Transverse colon (tissue), 4 donors: ENCODE data around the gene RGS9. TPM values are rescaled to one million over a fixed set of nuclear protein-coding genes. Genes with fewer than 3 reads are reported as not detected.
"Not testable (repeated sequence)": the region's sequence is repeated elsewhere in the genome, so short reads cannot be mapped to it uniquely, and the experiment has no call there.

Source experiments
- DNase-seq: peaks from one replicate; pipeline ENCODE4 v3.0.0-alpha.2; 2019
- H3K27ac ChIP-seq, 4 donors: fragments of 200-600 bp; sonication (generic); 2 replicates each; pipeline ENCODE4 v1.5.1; 2016 to 2018; ENCODE audit warnings: inconsistent platforms in 4 of 4
- H3K27me3 ChIP-seq: fragments of 200-600 bp; sonication (generic); 2 replicates; pipeline ENCODE4 v1.5.1; 2017; ENCODE audit warnings: inconsistent platforms
- H3K36me3 ChIP-seq, 4 donors: fragments of 200-600 bp; sonication (generic); 2 replicates each; pipeline ENCODE4 v1.5.1; 2017 to 2019; ENCODE audit warnings: inconsistent platforms in 4 of 4
- H3K4me1 ChIP-seq, 4 donors: fragments of 200-600 bp; sonication (generic); 2 replicates each; pipeline ENCODE4 v1.5.1; 2017 to 2020; ENCODE audit warnings: inconsistent platforms in 4 of 4
- H3K4me3 ChIP-seq, 4 donors: fragments of 200-600 bp; sonication (generic); 1 replicate in 1 of 4; 2 replicates in 3 of 4; pipeline versions ENCODE4 v1.5.1 to v1.6.1; 2017 to 2019; ENCODE audit warnings: inconsistent platforms in 4 of 4
- H3K9me3 ChIP-seq, 2 donors: fragments of 200-600 bp; sonication (generic); 2 replicates each; pipeline ENCODE4 v1.5.1; 2017 to 2019; ENCODE audit warnings: inconsistent platforms in 2 of 2
- EP300 ChIP-seq: sonication (generic); formaldehyde crosslinking; IDR thresholded peaks from one replicate; pipeline ENCODE4 v1.6.1; 2017; ENCODE audit warnings: antibody characterized with exemption, low read depth
- POLR2A ChIP-seq: fragments of 450-650 bp; IDR thresholded peaks from one replicate; pipeline ENCODE4 v1.6.1; 2016; ENCODE audit warnings: antibody characterized with exemption, mild to moderate bottlenecking, moderate library complexity
- POLR2AphosphoS5 ChIP-seq, 3 donors: sonication (generic); formaldehyde crosslinking; IDR thresholded peaks; one replicate each; pipeline ENCODE4 v1.6.1; 2016; ENCODE audit warnings: antibody characterized with exemption in 3 of 3
- WGBS, 2 donors: methylation state at CpG; one replicate each; pipeline ENCODE4 v1.1.5; 2018; ENCODE audit warnings: low coverage in 1 of 2; 5-methylcytosine and 5-hydroxymethylcytosine counted together
- in situ Hi-C, 4 donors: fragments of 200-750 bp; cut with MboI; loops; one replicate each; pipeline versions ENCODE4 v1.15.0 to v1.15.1; 2017; ENCODE audit warnings: low sequenced_read_pairs in 3 of 4, low pct_ligation_motif_present in 1 of 4, low pct_unique_long_range_greater_than_20kb in 1 of 4
- intact Hi-C: fragments of 100-400 bp; cut with DNase I; formaldehyde crosslinking; loops from one replicate; pipeline ENCODE4 v1.15.1; 2023; ENCODE audit warnings: low total_unique reads
- total RNA-seq, 4 donors: library from RNA; depleted of rRNA; stranded (reverse); fragments of >200 nt; gene quantifications; one replicate each; pipeline ENCODE4 v1.1.0, GENCODE V29; 2016
- TF ChIP-seq, protein P1 (sequence below), 5 experiments: fragments of 200-600 bp in 3 of 5; fragments of 450-650 bp in 2 of 5; sonication (generic) in 3 of 5; IDR thresholded peaks; 1 replicate in 2 of 5; 2 replicates in 3 of 5; pipeline ENCODE4 v1.5.1; 2016 to 2017; ENCODE audit warnings: antibody characterized with exemption in 5 of 5, inconsistent platforms in 3 of 5, mild to moderate bottlenecking in 2 of 5, moderate library complexity in 1 of 5

RGS9 gene
- total RNA-seq, 4 donors from 2014 or later: 2.6 to 10.6 (median 7.8) TPM; not detected in 1

DNA sequence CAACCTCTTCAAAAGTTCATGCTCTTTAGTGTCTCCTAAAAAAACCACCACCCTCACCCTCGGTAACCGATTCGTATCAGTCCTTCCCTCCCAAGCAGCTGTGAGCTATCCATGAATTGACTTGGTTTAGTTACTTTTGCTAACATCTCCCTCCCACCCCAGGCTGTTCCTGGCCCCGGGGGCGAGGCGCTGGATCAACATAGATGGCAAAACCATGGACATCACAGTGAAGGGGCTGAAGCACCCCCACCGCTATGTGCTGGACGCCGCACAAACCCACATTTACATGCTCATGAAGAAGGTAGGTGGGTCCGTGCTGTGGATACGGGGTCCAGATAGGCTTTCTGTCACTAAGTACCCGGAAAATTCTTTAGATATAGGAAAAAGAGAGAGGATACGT, 66.8 kb downstream of the RGS9 start:
- H3K27me3 ChIP-seq: no peaks in the 10 kb centered on the region
- H3K9me3 ChIP-seq: no peaks in the 10 kb centered on the region
- TF ChIP-seq, protein P1, sequence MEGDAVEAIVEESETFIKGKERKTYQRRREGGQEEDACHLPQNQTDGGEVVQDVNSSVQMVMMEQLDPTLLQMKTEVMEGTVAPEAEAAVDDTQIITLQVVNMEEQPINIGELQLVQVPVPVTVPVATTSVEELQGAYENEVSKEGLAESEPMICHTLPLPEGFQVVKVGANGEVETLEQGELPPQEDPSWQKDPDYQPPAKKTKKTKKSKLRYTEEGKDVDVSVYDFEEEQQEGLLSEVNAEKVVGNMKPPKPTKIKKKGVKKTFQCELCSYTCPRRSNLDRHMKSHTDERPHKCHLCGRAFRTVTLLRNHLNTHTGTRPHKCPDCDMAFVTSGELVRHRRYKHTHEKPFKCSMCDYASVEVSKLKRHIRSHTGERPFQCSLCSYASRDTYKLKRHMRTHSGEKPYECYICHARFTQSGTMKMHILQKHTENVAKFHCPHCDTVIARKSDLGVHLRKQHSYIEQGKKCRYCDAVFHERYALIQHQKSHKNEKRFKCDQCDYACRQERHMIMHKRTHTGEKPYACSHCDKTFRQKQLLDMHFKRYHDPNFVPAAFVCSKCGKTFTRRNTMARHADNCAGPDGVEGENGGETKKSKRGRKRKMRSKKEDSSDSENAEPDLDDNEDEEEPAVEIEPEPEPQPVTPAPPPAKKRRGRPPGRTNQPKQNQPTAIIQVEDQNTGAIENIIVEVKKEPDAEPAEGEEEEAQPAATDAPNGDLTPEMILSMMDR (IDR thresholded peaks at IDR 0.05): no peak
- TF ChIP-seq POLR2AphosphoS5 (IDR thresholded peaks at IDR 0.05): no peak
- no peak overlapping the region for H3K27ac ChIP-seq
- 94% methylated on average over 13 of the region's 13 CpGs; no CpG with 5 or more reads in 1 of the 2 donors for WGBS, 2 donors
- no peaks in the 10 kb centered on the region for H3K36me3 ChIP-seq
- no peak overlapping the region for H3K4me3 ChIP-seq
- in situ Hi-C loops: no loop called here
- no peak for DNase-seq
- H3K4me1 ChIP-seq: no peaks in the 10 kb centered on the region
- intact Hi-C loops: no loop called here

DNA sequence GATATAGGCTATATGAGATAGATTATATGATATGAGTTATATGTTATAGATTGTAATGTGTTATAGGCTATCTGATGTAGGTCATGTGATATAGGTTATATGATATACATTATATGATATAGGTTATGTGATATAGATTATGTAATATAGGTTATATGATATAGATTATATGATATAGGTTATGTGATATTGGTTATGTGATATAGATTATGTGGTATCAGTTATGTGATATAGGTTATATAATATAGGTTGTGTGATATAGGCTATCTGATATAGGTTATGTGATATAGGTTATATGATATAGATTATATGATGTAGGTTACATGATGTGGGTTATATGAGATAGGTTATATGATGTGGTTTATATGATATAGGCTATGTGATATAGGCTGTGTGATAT, 68.5 kb downstream of the RGS9 start:
- Histone ChIP-seq H3K4me1 (no peaks in the 10 kb centered on the region), H3K27me3 (no peaks in the 10 kb centered on the region), H3K27ac (no peak overlapping the region), H3K4me3 (no peak overlapping the region), H3K36me3 (no peaks in the 10 kb centered on the region), H3K9me3 (no peaks in the 10 kb centered on the region)
- no peak for DNase-seq
- in situ Hi-C loops: no loop called here
- TF ChIP-seq EP300: no peak
- TF ChIP-seq, protein P1 (IDR thresholded peaks at IDR 0.05): no peak
- no peak for TF ChIP-seq POLR2AphosphoS5 (IDR thresholded peaks at IDR 0.05)
- no peak for TF ChIP-seq POLR2A
- intact Hi-C loops: no loop called here

DNA sequence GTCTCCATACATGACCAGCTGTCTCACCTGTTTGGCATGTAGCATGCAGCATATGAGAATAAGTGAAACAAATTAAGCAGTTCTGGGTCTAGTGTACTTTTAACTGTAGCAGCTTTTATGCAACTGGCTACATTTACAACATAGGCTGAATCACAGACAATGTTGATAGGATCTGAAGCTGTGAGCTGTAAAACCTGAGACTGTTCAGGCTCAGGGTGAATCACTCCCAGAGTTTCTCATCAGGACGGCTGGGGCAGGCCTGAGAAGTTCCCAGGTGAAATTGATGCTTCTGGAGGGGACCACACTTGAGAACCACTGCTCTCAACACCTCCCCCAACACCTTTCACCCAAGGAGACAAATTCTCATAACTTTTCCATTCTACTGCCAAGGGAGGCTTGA, 70.3 kb downstream of the RGS9 start:
- H3K4me1 ChIP-seq, H3K36me3 ChIP-seq, H3K9me3 ChIP-seq, DNase-seq, H3K27ac ChIP-seq, H3K27me3 ChIP-seq, H3K4me3 ChIP-seq, intact Hi-C loops, in situ Hi-C loops: not testable (repeated sequence)
- 33% methylated on average over 1 of the region's 1 CpG; no CpG with 5 or more reads in 1 of the 2 donors for WGBS, 2 donors

DNA sequence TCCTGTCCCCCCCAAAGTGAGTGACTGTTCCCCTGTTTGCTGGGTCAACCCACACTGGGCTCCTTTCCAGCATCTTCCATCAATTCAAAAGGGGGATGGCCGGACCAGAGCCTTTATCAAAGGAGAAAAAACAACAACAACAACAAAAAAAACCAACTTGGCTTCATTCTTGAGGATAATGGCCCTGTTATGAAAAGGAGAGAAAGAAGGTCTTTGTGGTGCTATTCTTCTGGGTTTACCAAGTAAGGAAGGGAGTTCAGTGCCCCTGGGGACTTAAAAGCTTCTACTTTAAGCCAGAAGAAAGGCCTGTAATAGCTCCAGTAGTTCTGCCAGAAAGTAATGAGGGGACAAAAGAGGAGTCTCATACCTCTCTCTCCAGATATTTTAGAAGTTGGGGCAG, 71.5 kb downstream of the RGS9 start:
- in situ Hi-C loops (no loop called here), intact Hi-C loops (no loop called here)
- no peaks in the 10 kb centered on the region for H3K4me1 ChIP-seq
- H3K27ac ChIP-seq: no peak overlapping the region
- WGBS, 2 donors: 74% methylated on average over 1 of the region's 1 CpG; no CpG with 5 or more reads in 1 of the 2 donors
- no peak for DNase-seq
- H3K27me3 ChIP-seq: no peaks in the 10 kb centered on the region
- H3K4me3 ChIP-seq: no peak overlapping the region
- no peak for TF ChIP-seq POLR2AphosphoS5 (IDR thresholded peaks at IDR 0.05)
- TF ChIP-seq POLR2A: no peak
- TF ChIP-seq EP300: no peak
- TF ChIP-seq, protein P1 (IDR thresholded peaks at IDR 0.05): no peak
- H3K9me3 ChIP-seq: no peaks in the 10 kb centered on the region
- H3K36me3 ChIP-seq: no peaks in the 10 kb centered on the region

DNA sequence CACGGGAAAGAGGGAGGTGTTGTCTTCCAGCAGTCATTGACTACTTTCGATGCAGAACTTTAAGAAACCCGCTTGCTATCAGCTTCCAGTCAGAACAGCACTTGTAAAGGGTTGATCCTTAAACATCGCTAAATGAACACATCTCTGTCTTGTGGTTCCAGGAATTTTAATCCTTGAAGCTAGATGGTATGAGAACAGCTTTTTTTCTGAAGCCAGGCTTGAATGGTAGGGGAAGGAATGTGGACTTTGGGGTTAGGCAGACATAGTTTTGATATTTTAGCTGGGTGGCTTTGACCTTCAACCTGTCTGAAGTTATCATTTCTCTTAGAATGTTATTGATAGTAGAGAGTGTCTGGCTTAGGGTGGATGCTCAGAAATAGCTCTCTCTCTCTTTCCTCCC, 81.1 kb downstream of the RGS9 start:
- in situ Hi-C loops: no loop called here
- Histone ChIP-seq H3K27ac (no peak overlapping the region), H3K9me3 (no peaks in the 10 kb centered on the region), H3K27me3 (no peaks in the 10 kb centered on the region), H3K36me3 (no peaks in the 10 kb centered on the region), H3K4me3 (no peak overlapping the region), H3K4me1 (no peaks in the 10 kb centered on the region)
- intact Hi-C loops: no loop called here
- TF ChIP-seq POLR2A: no peak
- no peak for TF ChIP-seq POLR2AphosphoS5 (IDR thresholded peaks at IDR 0.05)
- TF ChIP-seq, protein P1 (IDR thresholded peaks at IDR 0.05): no peak
- 77% methylated on average over 4 of the region's 4 CpGs; no CpG with 5 or more reads in 1 of the 2 donors for WGBS, 2 donors
- no peak for DNase-seq
